Left lung (tissue), 10 donors: ENCODE measurements around the gene ZNRF1. TPM values are rescaled to one million over a fixed set of nuclear protein-coding genes. Genes with fewer than 3 reads are reported as not detected.
"Not testable (repeated sequence)": the region's sequence is repeated elsewhere in the genome, so short reads cannot be mapped to it uniquely, and the experiment has no call there.

Source experiments
- ATAC-seq: fragments of 200-7000 bp; cut with Tn5 transposase; one replicate; pipeline ENCODE4 v1.9.1; 2020; ENCODE audit warnings: moderate library complexity
- DNase-seq, 4 donors: peaks; one replicate each; pipeline ENCODE4 v3.0.0-alpha.2; 2013 to 2020
- H3K27ac ChIP-seq, 2 donors: fragments of 200-600 bp; sonication (generic) in 1 of 2; one replicate each; pipeline versions ENCODE4 v1.5.0 to v1.8.0; 2020 to 2021
- H3K27me3 ChIP-seq, 2 donors: fragments of 200-600 bp; sonication (generic) in 1 of 2; one replicate each; pipeline versions ENCODE4 v1.5.0 to v1.8.0; 2020 to 2021
- H3K36me3 ChIP-seq, 2 donors: fragments of 200-600 bp; sonication (generic) in 1 of 2; one replicate each; pipeline versions ENCODE4 v1.5.0 to v1.8.0; 2020 to 2021
- H3K4me1 ChIP-seq, 2 donors: fragments of 200-600 bp; one replicate each; pipeline ENCODE4 v1.8.0; 2021
- H3K4me3 ChIP-seq, 2 donors: fragments of 200-600 bp; sonication (generic) in 1 of 2; one replicate each; pipeline versions ENCODE4 v1.5.0 to v1.8.0; 2020 to 2021; ENCODE audit warnings: mild to moderate bottlenecking in 1 of 2
- H3K9me3 ChIP-seq, 2 donors: fragments of 200-600 bp; sonication (generic) in 1 of 2; one replicate each; pipeline versions ENCODE4 v1.5.0 to v1.8.0; 2020 to 2021
- CTCF ChIP-seq, 2 donors: fragments of 200-600 bp; sonication (generic) in 1 of 2; IDR thresholded peaks; one replicate each; pipeline versions ENCODE4 v1.5.0 to v1.8.0; 2021; ENCODE audit warnings: antibody characterized with exemption in 2 of 2
- intact Hi-C, 2 donors: fragments of 100-400 bp; cut with DNase I; formaldehyde crosslinking; loops; one replicate each; pipeline versions ENCODE4 v1.11.2 to v1.14.2; 2022
- polyA plus RNA-seq, 6 donors: library from polyadenylated mRNA; unstranded; fragments of 120-200 nt; gene quantifications; one replicate each; pipeline ENCODE4 v1.2.1, GENCODE V29; 2013; ENCODE audit not compliant: insufficient read length in 6 of 6
- total RNA-seq, 2 donors: library from RNA; stranded (reverse); fragmentation: NEBNext Ultra II Directional; extraction: Animal tissue kit (Norgen Biotek cat#: 25700); gene quantifications; one replicate each; pipeline ENCODE4 v1.2.1, GENCODE V29; 2021
- donor health status: DM: no; HTN: yes; CAD: no.
- donor health status: DM: no; HTN: no; CAD: no.

Gene ZNRF1
- total and polyA plus RNA-seq, 8 donors: 24.3 to 60.8 (median 46.5) TPM

- Histone ChIP-seq H3K27me3 (no peaks in the 10 kb centered on the region), H3K4me3 (peak overlapping the region; percentile 98 to 100), H3K9me3 (no peaks in the 10 kb centered on the region), H3K36me3 (no peaks in the 10 kb centered on the region), H3K4me1 (peaks cover 0 to 22% of the 10 kb centered on the region in 2 donors), H3K27ac (peak overlapping the region in 1 of 2 donors; percentile 78)
- no peak for TF ChIP-seq CTCF (IDR thresholded peaks at IDR 0.05)
- intact Hi-C loops: no loop called here
- ATAC-seq (no peak), DNase-seq (no peak)
These were observed 14.7 kb upstream of the ZNRF1 start for GRCh38 chr16:74984194-74984528.

- no peaks in the 10 kb centered on the region for H3K36me3 ChIP-seq
- H3K27ac ChIP-seq: peak within 1 kb of the TSS; percentile 30 to 78
- peak; percentile 98 to 99 (median 98) for DNase-seq
- peak within 1 kb of the TSS; percentile 98 to 100 for H3K4me3 ChIP-seq
- TF ChIP-seq CTCF (IDR thresholded peaks at IDR 0.05): no peak
- no peaks in the 10 kb centered on the region for H3K9me3 ChIP-seq
- H3K4me1 ChIP-seq: peaks cover 0 to 22% of the 10 kb centered on the region in 2 donors
- ATAC-seq: peak; percentile 100
- intact Hi-C loops: no loop called here
- no peaks in the 10 kb centered on the region for H3K27me3 ChIP-seq
These were observed 14.1 kb upstream of the ZNRF1 start, which contains the start of gene WDR59 for GRCh38 chr16:74984529-74985296. Gene WDR59 (minus strand): TSS chr16:74985123. CDS start chr16:74985017, 106 bp downstream.

GRCh38 chr16:74987027-74987681, 11.7 kb upstream of the ZNRF1 start:
- Histone ChIP-seq H3K36me3 (no peaks in the 10 kb centered on the region), H3K4me1 (peaks cover 0 to 22% of the 10 kb centered on the region in 2 donors), H3K27ac (no peak overlapping the region), H3K4me3 (no peak overlapping the region), H3K27me3 (no peaks in the 10 kb centered on the region), H3K9me3 (no peaks in the 10 kb centered on the region)
- no peak for ATAC-seq
- DNase-seq: no peak
- intact Hi-C loops: no loop called here
- TF ChIP-seq CTCF (IDR thresholded peaks at IDR 0.05): no peak

GRCh38 chr16:74989864-74990263, 9.0 kb upstream of the ZNRF1 start:
- H3K9me3 ChIP-seq, ATAC-seq, DNase-seq, intact Hi-C loops, H3K36me3 ChIP-seq, H3K27ac ChIP-seq, H3K4me3 ChIP-seq, H3K27me3 ChIP-seq, H3K4me1 ChIP-seq: not testable (repeated sequence)

GRCh38 chr16:74990832-74991231, 8.0 kb upstream of the ZNRF1 start:
- Histone ChIP-seq H3K27ac (no peak overlapping the region), H3K27me3 (no peaks in the 10 kb centered on the region), H3K4me1 (no peaks in the 10 kb centered on the region), H3K36me3 (no peaks in the 10 kb centered on the region), H3K4me3 (no peak overlapping the region), H3K9me3 (no peaks in the 10 kb centered on the region)
- no peak for TF ChIP-seq CTCF (IDR thresholded peaks at IDR 0.05)
- intact Hi-C loops: no loop called here
- DNase-seq (peak in 1 of 4 donors; percentile 14), ATAC-seq (no peak)
